ENCODE data around the gene NR2F6.

The NR2F6 gene

GRCh38 chr19:17242431-17243208, 3.1 kb downstream of the NR2F6 start:
- peaks cover 26% of the 10 kb centered on the region for H4K20me1 ChIP-seq (ENCODE audit: insufficient read depth, low read length, poor library complexity, severe bottlenecking)
- peak overlapping the region; percentile 74 for H3K4me3 ChIP-seq (ENCODE audit: low read length, poor library complexity, severe bottlenecking)
- H3K79me2 ChIP-seq (ENCODE audit: insufficient read depth, low read length): peaks cover 57% of the 10 kb centered on the region
- H2AFZ ChIP-seq (ENCODE audit: low read length): no peak overlapping the region
- peaks cover 41% of the 10 kb centered on the region for H3K4me1 ChIP-seq (ENCODE audit: insufficient read depth, low read length, poor library complexity, severe bottlenecking)
- peak overlapping the region; percentile 86 for H3K4me2 ChIP-seq (ENCODE audit: low read depth, low read length, poor library complexity, severe bottlenecking)
- H3F3A ChIP-seq (ENCODE audit: low read depth): no peaks in the 10 kb centered on the region
- peak overlapping the region; percentile 65 for H3K9ac ChIP-seq (ENCODE audit: low read depth, low read length, poor library complexity, severe bottlenecking)
- H3K9me2 ChIP-seq (replicated peaks; ENCODE audit: low read depth, low read length): no peaks in the 10 kb centered on the region
- no peaks in the 10 kb centered on the region for H3K36me3 ChIP-seq (ENCODE audit: insufficient read depth, low read length)
- no peaks in the 10 kb centered on the region for H3K9me3 ChIP-seq (ENCODE audit: insufficient read depth, low read depth, low read length)
- no peaks in the 10 kb centered on the region for H3K27me3 ChIP-seq (ENCODE audit: insufficient read depth, low read length, poor library complexity, severe bottlenecking)
- TF ChIP-seq CTCF (conservative IDR thresholded peaks at IDR 0.05; ENCODE audit: low read length) (no peak), EZH2phosphoT487 (IDR thresholded peaks at IDR 0.05; ENCODE audit: borderline replicate concordance) (no peak)

DNA sequence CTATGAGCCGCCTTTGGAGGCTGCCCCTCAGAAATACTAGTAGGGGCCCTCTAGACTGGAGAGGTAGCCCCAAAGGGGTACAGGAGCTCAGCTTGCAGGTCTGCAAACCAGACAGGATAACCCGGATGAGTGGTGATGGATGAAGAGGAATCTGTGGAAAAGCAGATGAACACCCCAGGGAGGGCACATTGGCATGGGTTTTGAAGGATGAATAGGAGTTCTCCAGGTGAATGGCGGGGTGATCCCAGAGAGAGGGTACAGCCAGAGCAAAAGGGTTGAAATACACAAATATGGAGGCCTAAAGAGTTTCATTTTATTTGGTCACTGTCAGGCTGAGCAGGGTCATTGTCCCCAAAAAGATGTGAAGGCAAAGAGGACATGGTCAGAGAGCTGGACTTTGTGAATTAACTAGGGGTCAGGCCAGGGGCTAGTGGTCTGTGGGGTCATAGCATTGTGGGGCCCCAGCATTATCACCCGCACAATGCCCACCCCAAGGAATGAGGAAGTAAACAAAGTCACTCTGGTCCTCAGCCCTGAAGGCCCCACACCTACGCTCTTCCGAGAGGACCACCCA, 4.8 kb downstream of the NR2F6 start:
- H3K9me2 ChIP-seq (replicated peaks; ENCODE audit: low read depth, low read length): no peaks in the 10 kb centered on the region
- H3K27me3 ChIP-seq (ENCODE audit: insufficient read depth, low read length, poor library complexity, severe bottlenecking): no peaks in the 10 kb centered on the region
- peak overlapping the region; percentile 32 for H3K4me2 ChIP-seq (ENCODE audit: low read depth, low read length, poor library complexity, severe bottlenecking)
- TF ChIP-seq CTCF (conservative IDR thresholded peaks at IDR 0.05; ENCODE audit: low read length) (no peak), EZH2phosphoT487 (IDR thresholded peaks at IDR 0.05; ENCODE audit: borderline replicate concordance) (no peak)
- peaks cover 56% of the 10 kb centered on the region for H3K79me2 ChIP-seq (ENCODE audit: insufficient read depth, low read length)
- no peaks in the 10 kb centered on the region for H3F3A ChIP-seq (ENCODE audit: low read depth)
- H2AFZ ChIP-seq (ENCODE audit: low read length): no peak overlapping the region
- peak overlapping the region; percentile 21 for H3K4me3 ChIP-seq (ENCODE audit: low read length, poor library complexity, severe bottlenecking)
- no peak overlapping the region for H3K9ac ChIP-seq (ENCODE audit: low read depth, low read length, poor library complexity, severe bottlenecking)
- peaks cover 39% of the 10 kb centered on the region for H3K4me1 ChIP-seq (ENCODE audit: insufficient read depth, low read length, poor library complexity, severe bottlenecking)
- H3K9me3 ChIP-seq (ENCODE audit: insufficient read depth, low read depth, low read length): no peaks in the 10 kb centered on the region
- H3K36me3 ChIP-seq (ENCODE audit: insufficient read depth, low read length): no peaks in the 10 kb centered on the region
- peaks cover 26% of the 10 kb centered on the region for H4K20me1 ChIP-seq (ENCODE audit: insufficient read depth, low read length, poor library complexity, severe bottlenecking)

- no peak overlapping the region for H3K9ac ChIP-seq (ENCODE audit: low read depth, low read length, poor library complexity, severe bottlenecking)
- peaks cover 26% of the 10 kb centered on the region for H4K20me1 ChIP-seq (ENCODE audit: insufficient read depth, low read length, poor library complexity, severe bottlenecking)
- H3K4me2 ChIP-seq (ENCODE audit: low read depth, low read length, poor library complexity, severe bottlenecking): peak overlapping the region; percentile 32
- H3K4me3 ChIP-seq (ENCODE audit: low read length, poor library complexity, severe bottlenecking): no peak overlapping the region
- no peaks in the 10 kb centered on the region for H3K9me3 ChIP-seq (ENCODE audit: insufficient read depth, low read depth, low read length)
- H3K27me3 ChIP-seq (ENCODE audit: insufficient read depth, low read length, poor library complexity, severe bottlenecking): no peaks in the 10 kb centered on the region
- peaks cover 55% of the 10 kb centered on the region for H3K79me2 ChIP-seq (ENCODE audit: insufficient read depth, low read length)
- no peak overlapping the region for H2AFZ ChIP-seq (ENCODE audit: low read length)
- no peaks in the 10 kb centered on the region for H3K9me2 ChIP-seq (replicated peaks; ENCODE audit: low read depth, low read length)
- peaks cover 41% of the 10 kb centered on the region for H3K4me1 ChIP-seq (ENCODE audit: insufficient read depth, low read length, poor library complexity, severe bottlenecking)
- H3F3A ChIP-seq (ENCODE audit: low read depth): no peaks in the 10 kb centered on the region
- H3K36me3 ChIP-seq (ENCODE audit: insufficient read depth, low read length): no peaks in the 10 kb centered on the region
- TF ChIP-seq EZH2phosphoT487 (IDR thresholded peaks at IDR 0.05; ENCODE audit: borderline replicate concordance) (no peak), CTCF (conservative IDR thresholded peaks at IDR 0.05; ENCODE audit: low read length) (no peak)
Measured at GRCh38 chr19:17240062-17240752, 5.5 kb downstream of the NR2F6 start.
